Transverse colon (tissue), 4 donors: ENCODE data around the gene COTL1.

Experiments used
- EP300 ChIP-seq: sonication (generic); formaldehyde crosslinking; IDR thresholded peaks from one replicate; pipeline ENCODE4 v1.6.1; 2017; ENCODE audit warnings: antibody characterized with exemption, low read depth
- POLR2A ChIP-seq: fragments of 450-650 bp; IDR thresholded peaks from one replicate; pipeline ENCODE4 v1.6.1; 2016; ENCODE audit warnings: antibody characterized with exemption, mild to moderate bottlenecking, moderate library complexity
- POLR2AphosphoS5 ChIP-seq, 3 donors: sonication (generic); formaldehyde crosslinking; IDR thresholded peaks; one replicate each; pipeline ENCODE4 v1.6.1; 2016; ENCODE audit warnings: antibody characterized with exemption in 3 of 3
- TF ChIP-seq, protein P1 (sequence below), 5 experiments: fragments of 200-600 bp in 3 of 5; fragments of 450-650 bp in 2 of 5; sonication (generic) in 3 of 5; IDR thresholded peaks; 1 replicate in 2 of 5; 2 replicates in 3 of 5; pipeline ENCODE4 v1.5.1; 2016 to 2017; ENCODE audit warnings: antibody characterized with exemption in 5 of 5, inconsistent platforms in 3 of 5, mild to moderate bottlenecking in 2 of 5, moderate library complexity in 1 of 5

GRCh38 chr16:84663433-84664101 is 45.7 kb upstream of the COTL1 start:
- no peak for TF ChIP-seq POLR2AphosphoS5 (IDR thresholded peaks at IDR 0.05)
- no peak for TF ChIP-seq POLR2A
- TF ChIP-seq, protein P1, sequence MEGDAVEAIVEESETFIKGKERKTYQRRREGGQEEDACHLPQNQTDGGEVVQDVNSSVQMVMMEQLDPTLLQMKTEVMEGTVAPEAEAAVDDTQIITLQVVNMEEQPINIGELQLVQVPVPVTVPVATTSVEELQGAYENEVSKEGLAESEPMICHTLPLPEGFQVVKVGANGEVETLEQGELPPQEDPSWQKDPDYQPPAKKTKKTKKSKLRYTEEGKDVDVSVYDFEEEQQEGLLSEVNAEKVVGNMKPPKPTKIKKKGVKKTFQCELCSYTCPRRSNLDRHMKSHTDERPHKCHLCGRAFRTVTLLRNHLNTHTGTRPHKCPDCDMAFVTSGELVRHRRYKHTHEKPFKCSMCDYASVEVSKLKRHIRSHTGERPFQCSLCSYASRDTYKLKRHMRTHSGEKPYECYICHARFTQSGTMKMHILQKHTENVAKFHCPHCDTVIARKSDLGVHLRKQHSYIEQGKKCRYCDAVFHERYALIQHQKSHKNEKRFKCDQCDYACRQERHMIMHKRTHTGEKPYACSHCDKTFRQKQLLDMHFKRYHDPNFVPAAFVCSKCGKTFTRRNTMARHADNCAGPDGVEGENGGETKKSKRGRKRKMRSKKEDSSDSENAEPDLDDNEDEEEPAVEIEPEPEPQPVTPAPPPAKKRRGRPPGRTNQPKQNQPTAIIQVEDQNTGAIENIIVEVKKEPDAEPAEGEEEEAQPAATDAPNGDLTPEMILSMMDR (IDR thresholded peaks at IDR 0.05): no peak
- no peak for TF ChIP-seq EP300
